ENCODE data around the gene OLFML2B.

- TF ChIP-seq CTCF (IDR thresholded peaks at IDR 0.05): no peak
- no peak for TF ChIP-seq POLR2A (IDR thresholded peaks at IDR 0.05)
Observed at GRCh38 chr1:162042361-162042760, 18.7 kb upstream of the OLFML2B start.
